Activated naive CD8-positive, alpha-beta T cell treated with anti-CD3 and anti-CD28 coated beads for 36 hours (primary cell): Measurements from ENCODE around the gene PCGF1. TPM values are rescaled to one million over a fixed set of nuclear protein-coding genes. Genes with fewer than 3 reads are reported as not detected.
"Not testable (repeated sequence)": the region's sequence is repeated elsewhere in the genome, so short reads cannot be mapped to it uniquely, and the experiment has no call there.

ENCODE experiments used
- DNase-seq: peaks from one replicate; pipeline ENCODE4 v3.0.0; 2021
- H3K27ac Mint-ChIP-seq: one replicate; pipeline ENCODE4 v1.8.0; 2022; ENCODE audit warnings: mild to moderate bottlenecking, moderate library complexity, mixed read lengths
- H3K27me3 Mint-ChIP-seq: one replicate; pipeline ENCODE4 v1.8.0; 2022; ENCODE audit warnings: mild to moderate bottlenecking, mixed read lengths
- H3K36me3 Mint-ChIP-seq: one replicate; pipeline ENCODE4 v1.8.0; 2021; ENCODE audit warnings: mild to moderate bottlenecking, mixed read lengths
- H3K4me1 Mint-ChIP-seq: one replicate; pipeline ENCODE4 v1.8.0; 2021; ENCODE audit warnings: mixed read lengths
- H3K4me3 Mint-ChIP-seq: one replicate; pipeline ENCODE4 v1.8.0; 2022; ENCODE audit warnings: mild to moderate bottlenecking, moderate library complexity, mixed read lengths
- H3K9me3 Mint-ChIP-seq: one replicate; pipeline ENCODE4 v1.8.0; 2022; ENCODE audit warnings: mixed read lengths
- total RNA-seq, 2 experiments: library from RNA; stranded (reverse); gene quantifications; one replicate each; pipeline ENCODE4 v1.2.3, GENCODE V29; 2021

Gene PCGF1
- total RNA-seq, 2 experiments from 2014 or later = 17.7 to 18.9 TPM

- peak within 1 kb of the TSS; percentile 100 for H3K27ac Mint-ChIP-seq
- peak; percentile 91 for DNase-seq
- no peaks in the 10 kb centered on the region for H3K9me3 Mint-ChIP-seq
- H3K4me3 Mint-ChIP-seq = peak within 1 kb of the TSS; percentile 99
- peaks cover 25% of the 10 kb centered on the region for H3K36me3 Mint-ChIP-seq
- H3K27me3 Mint-ChIP-seq = no peaks in the 10 kb centered on the region
- H3K4me1 Mint-ChIP-seq = peaks cover 27% of the 10 kb centered on the region
Measured at GRCh38 chr2:74482801-74483674, 24.5 kb downstream of the PCGF1 start, which contains the start of the genes CCDC142 and TTC31. Gene CCDC142 (minus strand): TSS chr2:74482998. CDS start chr2:74482837, 161 bp downstream. Gene TTC31 (plus strand): TSS chr2:74483081. CDS start chr2:74483096, 15 bp downstream.

GRCh38 chr2:74481961-74482800 lies 25.3 kb downstream of the PCGF1 start:
- Mint-ChIP-seq H3K36me3 (peaks cover 25% of the 10 kb centered on the region), H3K4me1 (peaks cover 27% of the 10 kb centered on the region), H3K4me3 (peak overlapping the region; percentile 99), H3K27me3 (no peaks in the 10 kb centered on the region), H3K27ac (peak overlapping the region; percentile 100), H3K9me3 (no peaks in the 10 kb centered on the region)
- DNase-seq = peak; percentile 72

GRCh38 chr2:74481431-74481830 lies 26.1 kb downstream of the PCGF1 start:
- DNase-seq = no peak
- peaks cover 27% of the 10 kb centered on the region for H3K36me3 Mint-ChIP-seq

GRCh38 chr2:74474899-74475298 lies 32.6 kb downstream of the PCGF1 start:
- peaks cover 7% of the 10 kb centered on the region for H3K4me1 Mint-ChIP-seq
- no peaks in the 10 kb centered on the region for H3K27me3 Mint-ChIP-seq
- peaks cover 30% of the 10 kb centered on the region for H3K36me3 Mint-ChIP-seq
- no peak overlapping the region for H3K27ac Mint-ChIP-seq
- DNase-seq = no peak
- H3K9me3 Mint-ChIP-seq = no peaks in the 10 kb centered on the region
- no peak overlapping the region for H3K4me3 Mint-ChIP-seq

More at GRCh38 chr2:74481431-74481830, 26.1 kb downstream of the PCGF1 start:
- Mint-ChIP-seq H3K4me3 (peak overlapping the region; percentile 99), H3K9me3 (no peaks in the 10 kb centered on the region), H3K27ac (no peak overlapping the region), H3K4me1 (peaks cover 27% of the 10 kb centered on the region), H3K27me3 (no peaks in the 10 kb centered on the region)

- Mint-ChIP-seq H3K4me3 (no peak overlapping the region), H3K27me3 (no peaks in the 10 kb centered on the region), H3K4me1 (peaks cover 6% of the 10 kb centered on the region), H3K27ac (no peak overlapping the region), H3K9me3 (no peaks in the 10 kb centered on the region), H3K36me3 (peaks cover 32% of the 10 kb centered on the region)
- no peak for DNase-seq
Measured at GRCh38 chr2:74474481-74474880, 33.0 kb downstream of the PCGF1 start.

GRCh38 chr2:74472945-74473258 lies 34.6 kb downstream of the PCGF1 start:
- Mint-ChIP-seq H3K27ac (peak overlapping the region; percentile 97), H3K9me3 (no peaks in the 10 kb centered on the region), H3K36me3 (peaks cover 29% of the 10 kb centered on the region)

GRCh38 chr2:74472086-74472944 lies 35.2 kb downstream of the PCGF1 start, which contains the start of gene MRPL53:
Gene MRPL53 (minus strand): TSS chr2:74472680. CDS start chr2:74472660, 20 bp downstream.
- H3K4me3 Mint-ChIP-seq = peak within 1 kb of the TSS; percentile 98
- peak; percentile 95 for DNase-seq
- no peaks in the 10 kb centered on the region for H3K9me3 Mint-ChIP-seq
- peak within 1 kb of the TSS; percentile 97 for H3K27ac Mint-ChIP-seq
- peaks cover 29% of the 10 kb centered on the region for H3K36me3 Mint-ChIP-seq
- no peaks in the 10 kb centered on the region for H3K27me3 Mint-ChIP-seq
- H3K4me1 Mint-ChIP-seq = peaks cover 6% of the 10 kb centered on the region

More at GRCh38 chr2:74472945-74473258, 34.6 kb downstream of the PCGF1 start:
- peak overlapping the region; percentile 98 for H3K4me3 Mint-ChIP-seq
- no peak for DNase-seq
- H3K4me1 Mint-ChIP-seq = peaks cover 6% of the 10 kb centered on the region
- no peaks in the 10 kb centered on the region for H3K27me3 Mint-ChIP-seq

GRCh38 chr2:74471332-74472065 lies 36.0 kb downstream of the PCGF1 start:
- Mint-ChIP-seq H3K9me3 (no peaks in the 10 kb centered on the region), H3K36me3 (peaks cover 26% of the 10 kb centered on the region), H3K27ac (peak overlapping the region; percentile 97), H3K27me3 (no peaks in the 10 kb centered on the region), H3K4me1 (peaks cover 9% of the 10 kb centered on the region), H3K4me3 (peak overlapping the region; percentile 98)
- DNase-seq = no peak

GRCh38 chr2:74470742-74471141 lies 36.8 kb downstream of the PCGF1 start:
- not testable (repeated sequence) for H3K9me3 Mint-ChIP-seq, H3K27me3 Mint-ChIP-seq, H3K4me1 Mint-ChIP-seq, DNase-seq
- Mint-ChIP-seq H3K36me3 (peaks cover 26% of the 10 kb centered on the region), H3K4me3 (peak overlapping the region; percentile 44), H3K27ac (peak overlapping the region; percentile 55)

- Mint-ChIP-seq H3K4me1 (peaks cover 19% of the 10 kb centered on the region), H3K9me3 (no peaks in the 10 kb centered on the region), H3K27me3 (no peaks in the 10 kb centered on the region), H3K27ac (peak overlapping the region; percentile 84), H3K4me3 (peak overlapping the region; percentile 98), H3K36me3 (peaks cover 4% of the 10 kb centered on the region)
- no peak for DNase-seq
Measured at GRCh38 chr2:74464406-74464805, 43.1 kb downstream of the PCGF1 start.

GRCh38 chr2:74462786-74463105 lies 44.7 kb downstream of the PCGF1 start:
- H3K27me3 Mint-ChIP-seq = peaks cover 5% of the 10 kb centered on the region
- no peak overlapping the region for H3K27ac Mint-ChIP-seq
- H3K4me1 Mint-ChIP-seq = peaks cover 30% of the 10 kb centered on the region
- H3K4me3 Mint-ChIP-seq = no peak overlapping the region
- DNase-seq = no peak
- no peaks in the 10 kb centered on the region for H3K9me3 Mint-ChIP-seq
- H3K36me3 Mint-ChIP-seq = peaks cover 4% of the 10 kb centered on the region

GRCh38 chr2:74462054-74462785 lies 45.3 kb downstream of the PCGF1 start:
- H3K27ac Mint-ChIP-seq = no peak overlapping the region
- no peaks in the 10 kb centered on the region for H3K9me3 Mint-ChIP-seq
- no peak for DNase-seq
- H3K27me3 Mint-ChIP-seq = peaks cover 5% of the 10 kb centered on the region
- peaks cover 30% of the 10 kb centered on the region for H3K4me1 Mint-ChIP-seq
- no peak overlapping the region for H3K4me3 Mint-ChIP-seq
- peaks cover 6% of the 10 kb centered on the region for H3K36me3 Mint-ChIP-seq

- no peak for DNase-seq
- no peak overlapping the region for H3K27ac Mint-ChIP-seq
- H3K36me3 Mint-ChIP-seq = peaks cover 8% of the 10 kb centered on the region
- H3K27me3 Mint-ChIP-seq = peaks cover 5% of the 10 kb centered on the region
- no peak overlapping the region for H3K4me3 Mint-ChIP-seq
- H3K4me1 Mint-ChIP-seq = peaks cover 35% of the 10 kb centered on the region
- H3K9me3 Mint-ChIP-seq = no peaks in the 10 kb centered on the region
Measured at GRCh38 chr2:74461187-74462053, 46.1 kb downstream of the PCGF1 start.
